ENCODE data around the gene ADI1. TPM values are rescaled to one million over a fixed set of nuclear protein-coding genes. Genes with fewer than 3 reads are reported as not detected.

The ADI1 gene
- total RNA-seq (100 to 1,000 TPM in 1 of 4 donors, 10 to 100 TPM in 3; 35.7 to 104 (median 77.1) TPM), polyA plus RNA-seq (100 to 1,000 TPM in 2 of 3 donors, 10 to 100 TPM in 1; 47.4 to 114 (median 111) TPM)

GRCh38 chr2:3519255-3520205 is at the start of gene ADI1:
Gene ADI1, minus strand, starts transcription at chr2:3519531. Its CDS starts 44 bp downstream, at chr2:3519487.
- DNase-seq, result peak; percentile 93
- TF ChIP-seq POLR2A (IDR thresholded peaks at IDR 0.05) (peak; percentile 46 to 70), POLR2AphosphoS5 (IDR thresholded peaks at IDR 0.05) (peak; percentile 52 to 88 (median 74)), EP300 (IDR thresholded peaks at IDR 0.05) (peak in 1 of 4 donors; percentile 32)
- TF ChIP-seq, protein P1, sequence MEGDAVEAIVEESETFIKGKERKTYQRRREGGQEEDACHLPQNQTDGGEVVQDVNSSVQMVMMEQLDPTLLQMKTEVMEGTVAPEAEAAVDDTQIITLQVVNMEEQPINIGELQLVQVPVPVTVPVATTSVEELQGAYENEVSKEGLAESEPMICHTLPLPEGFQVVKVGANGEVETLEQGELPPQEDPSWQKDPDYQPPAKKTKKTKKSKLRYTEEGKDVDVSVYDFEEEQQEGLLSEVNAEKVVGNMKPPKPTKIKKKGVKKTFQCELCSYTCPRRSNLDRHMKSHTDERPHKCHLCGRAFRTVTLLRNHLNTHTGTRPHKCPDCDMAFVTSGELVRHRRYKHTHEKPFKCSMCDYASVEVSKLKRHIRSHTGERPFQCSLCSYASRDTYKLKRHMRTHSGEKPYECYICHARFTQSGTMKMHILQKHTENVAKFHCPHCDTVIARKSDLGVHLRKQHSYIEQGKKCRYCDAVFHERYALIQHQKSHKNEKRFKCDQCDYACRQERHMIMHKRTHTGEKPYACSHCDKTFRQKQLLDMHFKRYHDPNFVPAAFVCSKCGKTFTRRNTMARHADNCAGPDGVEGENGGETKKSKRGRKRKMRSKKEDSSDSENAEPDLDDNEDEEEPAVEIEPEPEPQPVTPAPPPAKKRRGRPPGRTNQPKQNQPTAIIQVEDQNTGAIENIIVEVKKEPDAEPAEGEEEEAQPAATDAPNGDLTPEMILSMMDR (IDR thresholded peaks at IDR 0.05), result no peak
- peak within 1 kb of the TSS; percentile 73 to 95 (median 93) for H3K4me3 ChIP-seq
- intact Hi-C loops (cut with DNase I), result loop anchor here (2.0 kb wide), 2 partner anchors 39 to 55 kb away; partner anchors contain the start of genes RNASEH1 and RPS7
- H3K4me1 ChIP-seq, result peaks cover 0 to 62% (median 52%) of the 10 kb centered on the region in 4 donors
- H3K36me3 ChIP-seq, result peaks cover 0 to 5% (median 0%) of the 10 kb centered on the region in 4 donors
- no peaks in the 10 kb centered on the region for H3K27me3 ChIP-seq
- 1 to 2% methylated on average over 76 of the region's 76 CpGs for WGBS, 2 donors
- no peaks in the 10 kb centered on the region for H3K9me3 ChIP-seq
- H3K27ac ChIP-seq, result peak within 1 kb of the TSS; percentile 96 to 100 (median 98)

DNA sequence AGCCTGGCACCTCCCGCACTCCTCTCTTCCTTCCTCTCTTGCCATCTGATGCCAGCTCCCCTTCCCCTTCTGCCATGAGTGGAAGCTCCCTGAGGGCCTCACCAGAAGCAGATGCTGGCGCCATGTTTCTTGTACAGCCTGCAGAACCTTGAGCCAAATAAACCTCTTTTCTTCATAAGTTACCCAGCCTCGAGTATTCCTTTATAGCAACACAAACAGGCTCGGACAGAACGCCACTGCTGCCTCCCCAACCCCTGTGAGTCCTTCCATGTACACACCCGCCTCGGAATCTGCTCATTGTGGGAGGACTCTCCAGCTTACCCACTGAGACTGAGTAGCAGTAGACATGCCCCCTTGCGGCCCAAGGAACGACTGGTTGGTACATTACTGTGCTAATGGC is 47.5 kb upstream of the ADI1 start:
- Histone ChIP-seq H3K27ac (no peak overlapping the region), H3K4me1 (no peaks in the 10 kb centered on the region), H3K4me3 (no peak overlapping the region), H3K36me3 (no peaks in the 10 kb centered on the region), H3K9me3 (no peaks in the 10 kb centered on the region), H3K27me3 (no peaks in the 10 kb centered on the region)
- intact Hi-C loops (cut with DNase I), result no loop called here
- no peak for DNase-seq
- WGBS, 2 donors, result 95% methylated on average over 9 of the region's 9 CpGs
- no peak for TF ChIP-seq POLR2AphosphoS5 (IDR thresholded peaks at IDR 0.05)
- no peak for TF ChIP-seq EP300 (IDR thresholded peaks at IDR 0.05)
- no peak for TF ChIP-seq POLR2A (IDR thresholded peaks at IDR 0.05)
- TF ChIP-seq, protein P1 (IDR thresholded peaks at IDR 0.05), result no peak

- Histone ChIP-seq H3K27me3 (no peaks in the 10 kb centered on the region), H3K4me1 (no peaks in the 10 kb centered on the region), H3K27ac (no peak overlapping the region), H3K4me3 (no peak overlapping the region), H3K9me3 (no peaks in the 10 kb centered on the region), H3K36me3 (no peaks in the 10 kb centered on the region)
- TF ChIP-seq EP300 (IDR thresholded peaks at IDR 0.05) (no peak), POLR2A (IDR thresholded peaks at IDR 0.05) (no peak), POLR2AphosphoS5 (IDR thresholded peaks at IDR 0.05) (no peak)
- TF ChIP-seq, protein P1 (IDR thresholded peaks at IDR 0.05), result no peak
- intact Hi-C loops (cut with DNase I), result no loop called here
- no peak for DNase-seq
- 81 to 90% methylated on average over 6 of the region's 6 CpGs for WGBS, 2 donors
Observed at GRCh38 chr2:3565117-3565516, 45.8 kb upstream of the ADI1 start.

DNA sequence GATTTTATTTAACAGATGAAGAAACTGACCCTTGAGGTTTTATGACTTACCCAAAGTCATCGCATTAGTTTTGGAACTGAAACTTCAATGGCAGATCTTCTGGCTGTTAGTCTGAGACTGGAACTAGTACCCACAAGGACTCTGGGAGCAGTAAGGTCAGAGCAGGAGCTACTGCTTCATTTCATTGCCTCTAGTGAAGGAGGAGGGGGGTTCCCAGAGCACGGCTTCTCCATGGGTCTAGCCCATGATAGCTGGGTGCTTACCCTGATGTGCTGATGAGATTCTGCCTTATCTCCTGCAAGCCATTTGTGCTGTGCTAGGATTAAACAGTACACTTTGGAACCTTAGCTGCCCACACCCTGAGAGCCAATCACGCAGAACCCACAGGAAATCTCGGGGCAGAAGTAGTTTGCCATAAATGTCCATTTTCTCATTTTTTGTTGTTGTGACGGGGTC is 44.2 kb upstream of the ADI1 start:
- TF ChIP-seq, protein P1 (IDR thresholded peaks at IDR 0.05), result no peak
- TF ChIP-seq POLR2A (IDR thresholded peaks at IDR 0.05) (no peak), EP300 (IDR thresholded peaks at IDR 0.05) (no peak), POLR2AphosphoS5 (IDR thresholded peaks at IDR 0.05) (no peak)
- H3K4me1 ChIP-seq, result peaks cover 0 to 8% (median 6%) of the 10 kb centered on the region in 4 donors
- WGBS, 2 donors, result 85 to 94% methylated on average over 5 of the region's 5 CpGs
- no peaks in the 10 kb centered on the region for H3K36me3 ChIP-seq
- DNase-seq, result no peak
- H3K27me3 ChIP-seq, result no peaks in the 10 kb centered on the region
- no peak overlapping the region for H3K4me3 ChIP-seq
- no peak overlapping the region for H3K27ac ChIP-seq
- intact Hi-C loops (cut with DNase I), result no loop called here
- no peaks in the 10 kb centered on the region for H3K9me3 ChIP-seq
